ENCODE data around the gene ADORA3. TPM values are rescaled to one million over a fixed set of nuclear protein-coding genes. Genes with fewer than 3 reads are reported as not detected.

The ADORA3 gene
- total RNA-seq, 1 experiment from 2014 or later, result 0.15 TPM

DNA sequence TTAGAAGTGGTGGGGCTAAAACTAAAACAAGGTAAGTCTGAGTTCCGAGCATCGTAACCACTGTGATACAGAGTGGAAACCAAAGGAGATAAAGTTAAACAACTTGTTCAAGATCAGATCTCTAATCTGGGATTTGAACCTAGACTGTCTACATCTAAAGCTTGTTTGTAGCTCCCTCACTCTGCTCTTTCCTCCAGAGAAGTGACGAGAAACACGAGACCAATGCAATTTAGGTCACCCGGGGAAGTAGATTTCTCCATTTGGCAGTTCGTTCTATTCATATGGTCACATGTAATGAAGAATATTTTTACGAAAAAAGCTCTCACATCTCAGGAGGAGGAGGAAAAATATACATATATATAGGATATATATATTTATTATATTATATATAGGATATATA is 1.8 kb downstream of the ADORA3 start:
- no peak overlapping the region for H3K4me3 Mint-ChIP-seq

GRCh38 chr1:111499026-111499785 is 4.2 kb downstream of the ADORA3 start:
- Mint-ChIP-seq H3K9me3 (peaks cover 11% of the 10 kb centered on the region), H3K27ac (no peak overlapping the region), H3K4me1 (no peaks in the 10 kb centered on the region), H3K4me3 (no peak overlapping the region), H3K27me3 (ENCODE audit: low read depth) (peaks cover 3% of the 10 kb centered on the region; the same call in 1 of the 2 replicates), H3K36me3 (no peaks in the 10 kb centered on the region)
- no peak for ATAC-seq
- ChIA-PET CTCF (interaction anchor here (7.6 kb wide), 1 partner anchor 9 kb away, joined by 45 read pairs; no protein-coding TSS in a partner anchor), POLR2A (interaction anchor here (1.4 kb wide), 1 partner anchor 9 kb away, joined by 3 read pairs; no protein-coding TSS in a partner anchor)
- DNase-seq (ENCODE audit: low spot score), result no peak
- no peak for TF ChIP-seq FOXJ3 (CRISPR knock-in tag; IDR thresholded peaks at IDR 0.05; ENCODE audit: borderline replicate concordance)
- TF ChIP-seq ZBTB43 (CRISPR knock-in tag; IDR thresholded peaks at IDR 0.05), result no peak
- no peak for TF ChIP-seq OVOL2 (CRISPR knock-in tag; IDR thresholded peaks at IDR 0.05; ENCODE audit: borderline replicate concordance)
- TF ChIP-seq, protein P1, sequence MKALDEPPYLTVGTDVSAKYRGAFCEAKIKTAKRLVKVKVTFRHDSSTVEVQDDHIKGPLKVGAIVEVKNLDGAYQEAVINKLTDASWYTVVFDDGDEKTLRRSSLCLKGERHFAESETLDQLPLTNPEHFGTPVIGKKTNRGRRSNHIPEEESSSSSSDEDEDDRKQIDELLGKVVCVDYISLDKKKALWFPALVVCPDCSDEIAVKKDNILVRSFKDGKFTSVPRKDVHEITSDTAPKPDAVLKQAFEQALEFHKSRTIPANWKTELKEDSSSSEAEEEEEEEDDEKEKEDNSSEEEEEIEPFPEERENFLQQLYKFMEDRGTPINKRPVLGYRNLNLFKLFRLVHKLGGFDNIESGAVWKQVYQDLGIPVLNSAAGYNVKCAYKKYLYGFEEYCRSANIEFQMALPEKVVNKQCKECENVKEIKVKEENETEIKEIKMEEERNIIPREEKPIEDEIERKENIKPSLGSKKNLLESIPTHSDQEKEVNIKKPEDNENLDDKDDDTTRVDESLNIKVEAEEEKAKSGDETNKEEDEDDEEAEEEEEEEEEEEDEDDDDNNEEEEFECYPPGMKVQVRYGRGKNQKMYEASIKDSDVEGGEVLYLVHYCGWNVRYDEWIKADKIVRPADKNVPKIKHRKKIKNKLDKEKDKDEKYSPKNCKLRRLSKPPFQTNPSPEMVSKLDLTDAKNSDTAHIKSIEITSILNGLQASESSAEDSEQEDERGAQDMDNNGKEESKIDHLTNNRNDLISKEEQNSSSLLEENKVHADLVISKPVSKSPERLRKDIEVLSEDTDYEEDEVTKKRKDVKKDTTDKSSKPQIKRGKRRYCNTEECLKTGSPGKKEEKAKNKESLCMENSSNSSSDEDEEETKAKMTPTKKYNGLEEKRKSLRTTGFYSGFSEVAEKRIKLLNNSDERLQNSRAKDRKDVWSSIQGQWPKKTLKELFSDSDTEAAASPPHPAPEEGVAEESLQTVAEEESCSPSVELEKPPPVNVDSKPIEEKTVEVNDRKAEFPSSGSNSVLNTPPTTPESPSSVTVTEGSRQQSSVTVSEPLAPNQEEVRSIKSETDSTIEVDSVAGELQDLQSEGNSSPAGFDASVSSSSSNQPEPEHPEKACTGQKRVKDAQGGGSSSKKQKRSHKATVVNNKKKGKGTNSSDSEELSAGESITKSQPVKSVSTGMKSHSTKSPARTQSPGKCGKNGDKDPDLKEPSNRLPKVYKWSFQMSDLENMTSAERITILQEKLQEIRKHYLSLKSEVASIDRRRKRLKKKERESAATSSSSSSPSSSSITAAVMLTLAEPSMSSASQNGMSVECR (CRISPR knock-in tag; IDR thresholded peaks at IDR 0.05; ENCODE audit: borderline replicate concordance), result no peak
- TF ChIP-seq, protein P2, sequence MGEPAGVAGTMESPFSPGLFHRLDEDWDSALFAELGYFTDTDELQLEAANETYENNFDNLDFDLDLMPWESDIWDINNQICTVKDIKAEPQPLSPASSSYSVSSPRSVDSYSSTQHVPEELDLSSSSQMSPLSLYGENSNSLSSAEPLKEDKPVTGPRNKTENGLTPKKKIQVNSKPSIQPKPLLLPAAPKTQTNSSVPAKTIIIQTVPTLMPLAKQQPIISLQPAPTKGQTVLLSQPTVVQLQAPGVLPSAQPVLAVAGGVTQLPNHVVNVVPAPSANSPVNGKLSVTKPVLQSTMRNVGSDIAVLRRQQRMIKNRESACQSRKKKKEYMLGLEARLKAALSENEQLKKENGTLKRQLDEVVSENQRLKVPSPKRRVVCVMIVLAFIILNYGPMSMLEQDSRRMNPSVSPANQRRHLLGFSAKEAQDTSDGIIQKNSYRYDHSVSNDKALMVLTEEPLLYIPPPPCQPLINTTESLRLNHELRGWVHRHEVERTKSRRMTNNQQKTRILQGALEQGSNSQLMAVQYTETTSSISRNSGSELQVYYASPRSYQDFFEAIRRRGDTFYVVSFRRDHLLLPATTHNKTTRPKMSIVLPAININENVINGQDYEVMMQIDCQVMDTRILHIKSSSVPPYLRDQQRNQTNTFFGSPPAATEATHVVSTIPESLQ (CRISPR knock-in tag; IDR thresholded peaks at IDR 0.05), result no peak
- TF ChIP-seq ESRRA (CRISPR knock-in tag; IDR thresholded peaks at IDR 0.05; ENCODE audit: borderline replicate concordance), result no peak

More for the DNA sequence above, 1.8 kb downstream of the ADORA3 start:
- Mint-ChIP-seq H3K27ac (no peak overlapping the region), H3K36me3 (no peaks in the 10 kb centered on the region), H3K4me1 (no peaks in the 10 kb centered on the region), H3K9me3 (peaks cover 1% of the 10 kb centered on the region), H3K27me3 (ENCODE audit: low read depth) (peaks cover 3% of the 10 kb centered on the region; the same call in 1 of the 2 replicates)
- DNase-seq (ENCODE audit: low spot score), result no peak
- POLR2A ChIA-PET, result no interaction called here
- CTCF ChIA-PET, result no interaction called here
- no peak for TF ChIP-seq TEAD4 (CRISPR knock-in tag; IDR thresholded peaks at IDR 0.05)
- TF ChIP-seq SMAD4 (CRISPR knock-in tag; IDR thresholded peaks at IDR 0.05), result no peak
- no peak for TF ChIP-seq ZNF671 (CRISPR knock-in tag; IDR thresholded peaks at IDR 0.05)
- TF ChIP-seq, protein P3, sequence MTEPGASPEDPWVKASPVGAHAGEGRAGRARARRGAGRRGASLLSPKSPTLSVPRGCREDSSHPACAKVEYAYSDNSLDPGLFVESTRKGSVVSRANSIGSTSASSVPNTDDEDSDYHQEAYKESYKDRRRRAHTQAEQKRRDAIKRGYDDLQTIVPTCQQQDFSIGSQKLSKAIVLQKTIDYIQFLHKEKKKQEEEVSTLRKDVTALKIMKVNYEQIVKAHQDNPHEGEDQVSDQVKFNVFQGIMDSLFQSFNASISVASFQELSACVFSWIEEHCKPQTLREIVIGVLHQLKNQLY (CRISPR knock-in tag; IDR thresholded peaks at IDR 0.05), result no peak
- TF ChIP-seq ERG (CRISPR knock-in tag; IDR thresholded peaks at IDR 0.05), result no peak
- TF ChIP-seq, protein P1 (CRISPR knock-in tag; IDR thresholded peaks at IDR 0.05; ENCODE audit: borderline replicate concordance), result no peak
- no peak for TF ChIP-seq FOXP1 (CRISPR knock-in tag; IDR thresholded peaks at IDR 0.05; ENCODE audit: borderline replicate concordance)
- TF ChIP-seq, protein P4, sequence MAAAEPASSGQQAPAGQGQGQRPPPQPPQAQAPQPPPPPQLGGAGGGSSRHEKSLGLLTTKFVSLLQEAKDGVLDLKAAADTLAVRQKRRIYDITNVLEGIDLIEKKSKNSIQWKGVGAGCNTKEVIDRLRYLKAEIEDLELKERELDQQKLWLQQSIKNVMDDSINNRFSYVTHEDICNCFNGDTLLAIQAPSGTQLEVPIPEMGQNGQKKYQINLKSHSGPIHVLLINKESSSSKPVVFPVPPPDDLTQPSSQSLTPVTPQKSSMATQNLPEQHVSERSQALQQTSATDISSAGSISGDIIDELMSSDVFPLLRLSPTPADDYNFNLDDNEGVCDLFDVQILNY (CRISPR knock-in tag; IDR thresholded peaks at IDR 0.05), result no peak
- no peak for TF ChIP-seq TEAD1 (CRISPR knock-in tag; IDR thresholded peaks at IDR 0.05)
- no peak for TF ChIP-seq IRF2 (CRISPR knock-in tag; IDR thresholded peaks at IDR 0.05; ENCODE audit: borderline replicate concordance, low read depth)
- TF ChIP-seq ZNF317 (CRISPR knock-in tag; IDR thresholded peaks at IDR 0.05; ENCODE audit: borderline replicate concordance, low read depth), result no peak
- TF ChIP-seq HMGA2 (CRISPR knock-in tag; IDR thresholded peaks at IDR 0.05), result no peak
- TF ChIP-seq ZNF121 (CRISPR knock-in tag; IDR thresholded peaks at IDR 0.05), result no peak
- ATAC-seq, result no peak
